ENCODE results near the gene LMBRD2.

Gene LMBRD2

GRCh38 chr5:36099748-36100147 lies 51.9 kb downstream of the LMBRD2 start:
- H3K36me3 ChIP-seq (replicated peaks in 1 of 2; ENCODE audit: control insufficient read depth in 2 of 2, insufficient read depth in 2 of 2, low read length in 2 of 2) = no peaks in the 10 kb centered on the region
- no peaks in the 10 kb centered on the region for H3K79me1 ChIP-seq (ENCODE audit: low read depth, low read length)
- H2BK12ac ChIP-seq (ENCODE audit: low read length) = no peak overlapping the region
- H3K18ac ChIP-seq (ENCODE audit: low read length) = no peak overlapping the region
- no peak overlapping the region for H2AK5ac ChIP-seq (ENCODE audit: low read depth, low read length)
- H2AFZ ChIP-seq (ENCODE audit: low read length) = no peak overlapping the region
- no peak overlapping the region for H3K4me3 ChIP-seq (ENCODE audit: low read length in 2 of 2)
- WGBS, 2 donors (ENCODE audit: extremely low coverage in 2 of 2, insufficient read length in 2 of 2, insufficient replicate concordance in 1 of 2) = no CpG with 5 or more reads among the region's 3 CpGs
- no peaks in the 10 kb centered on the region for H3K27me3 ChIP-seq (ENCODE audit: control insufficient read depth in 3 of 3, insufficient read depth in 3 of 3, low read depth in 1 of 3, low read length in 3 of 3)
- no peak overlapping the region for H2BK15ac ChIP-seq (ENCODE audit: low read length)
- no peak overlapping the region for H3K4ac ChIP-seq (ENCODE audit: low read length)
- no peak overlapping the region for H3K14ac ChIP-seq (ENCODE audit: low read length)
- no peak overlapping the region for H2BK5ac ChIP-seq (ENCODE audit: low read length)
- H3K4me2 ChIP-seq (ENCODE audit: insufficient read depth, low read length, poor library complexity, severe bottlenecking) = no peak overlapping the region
- H4K8ac ChIP-seq (ENCODE audit: low read depth, low read length) = no peak overlapping the region
- DNase-seq (ENCODE audit: low spot score) = no peak
- no peak overlapping the region for H3K23ac ChIP-seq (ENCODE audit: low read depth, low read length, poor library complexity)
- H3K4me1 ChIP-seq (ENCODE audit: control insufficient read depth in 2 of 2, insufficient read depth in 1 of 2, low read depth in 1 of 2, low read length in 2 of 2) = no peaks in the 10 kb centered on the region
- H4K91ac ChIP-seq (ENCODE audit: low read depth, low read length, poor library complexity) = no peak overlapping the region
- no peak overlapping the region for H3K27ac ChIP-seq (replicated peaks; ENCODE audit: low read length)
- H2BK120ac ChIP-seq (ENCODE audit: low read depth, low read length) = no peak overlapping the region
- no peaks in the 10 kb centered on the region for H3K9me3 ChIP-seq (replicated peaks in 1 of 2; ENCODE audit: control insufficient read depth in 2 of 2, insufficient read depth in 1 of 2, low read depth in 1 of 2, low read length in 2 of 2)
- no peak overlapping the region for H3K9ac ChIP-seq (ENCODE audit: low read depth, low read length, poor library complexity)

DNA sequence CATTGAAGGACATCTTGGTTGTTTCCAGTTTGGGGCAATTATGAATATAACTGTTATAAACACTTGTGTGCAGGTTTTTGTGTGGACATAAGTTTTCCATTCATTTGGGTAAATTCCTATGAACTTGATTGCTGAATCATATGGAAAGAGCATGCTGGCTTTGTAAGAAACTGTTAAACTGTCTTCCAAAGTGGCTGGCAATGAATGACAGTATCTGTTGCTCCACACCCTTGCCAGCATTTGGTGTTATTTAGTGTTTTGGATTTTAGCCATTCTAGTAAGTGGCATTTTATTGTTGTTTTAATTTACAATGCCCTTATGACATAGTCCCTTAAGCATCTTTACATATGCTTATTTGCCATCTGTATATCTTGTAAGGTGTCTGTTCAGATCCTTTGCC lies 55.2 kb downstream of the LMBRD2 start:
- Histone ChIP-seq H2BK15ac (ENCODE audit: low read length) (no peak overlapping the region), H3K18ac (ENCODE audit: low read length) (no peak overlapping the region), H2BK120ac (ENCODE audit: low read depth, low read length) (no peak overlapping the region), H3K9me3 (replicated peaks in 1 of 2; ENCODE audit: control insufficient read depth in 2 of 2, insufficient read depth in 1 of 2, low read depth in 1 of 2, low read length in 2 of 2) (no peaks in the 10 kb centered on the region), H3K23ac (ENCODE audit: low read depth, low read length, poor library complexity) (no peak overlapping the region), H3K9ac (ENCODE audit: low read depth, low read length, poor library complexity) (no peak overlapping the region), H3K79me1 (ENCODE audit: low read depth, low read length) (no peaks in the 10 kb centered on the region), H3K4me3 (ENCODE audit: low read length in 2 of 2) (no peak overlapping the region), H4K8ac (ENCODE audit: low read depth, low read length) (no peak overlapping the region), H4K91ac (ENCODE audit: low read depth, low read length, poor library complexity) (no peak overlapping the region), H3K27me3 (ENCODE audit: control insufficient read depth in 3 of 3, insufficient read depth in 3 of 3, low read depth in 1 of 3, low read length in 3 of 3) (no peaks in the 10 kb centered on the region), H3K14ac (ENCODE audit: low read length) (no peak overlapping the region), H2BK12ac (ENCODE audit: low read length) (no peak overlapping the region), H2AK5ac (ENCODE audit: low read depth, low read length) (no peak overlapping the region), H2AFZ (ENCODE audit: low read length) (no peak overlapping the region), H3K36me3 (replicated peaks in 1 of 2; ENCODE audit: control insufficient read depth in 2 of 2, insufficient read depth in 2 of 2, low read length in 2 of 2) (no peaks in the 10 kb centered on the region), H3K4me1 (ENCODE audit: control insufficient read depth in 2 of 2, insufficient read depth in 1 of 2, low read depth in 1 of 2, low read length in 2 of 2) (no peaks in the 10 kb centered on the region), H3K27ac (replicated peaks; ENCODE audit: low read length) (no peak overlapping the region), H2BK5ac (ENCODE audit: low read length) (no peak overlapping the region), H3K4ac (ENCODE audit: low read length) (no peak overlapping the region), H3K4me2 (ENCODE audit: insufficient read depth, low read length, poor library complexity, severe bottlenecking) (no peak overlapping the region)
- DNase-seq (ENCODE audit: low spot score) = no peak

- no peak overlapping the region for H3K4me2 ChIP-seq (ENCODE audit: insufficient read depth, low read length, poor library complexity, severe bottlenecking)
- peak overlapping the region; percentile 71 for H2AFZ ChIP-seq (ENCODE audit: low read length)
- no peak overlapping the region for H2BK12ac ChIP-seq (ENCODE audit: low read length)
- no peak overlapping the region for H3K18ac ChIP-seq (ENCODE audit: low read length)
- H4K8ac ChIP-seq (ENCODE audit: low read depth, low read length) = no peak overlapping the region
- H3K27ac ChIP-seq (replicated peaks; ENCODE audit: low read length) = no peak overlapping the region
- H3K9me3 ChIP-seq (replicated peaks in 1 of 2; ENCODE audit: control insufficient read depth in 2 of 2, insufficient read depth in 1 of 2, low read depth in 1 of 2, low read length in 2 of 2) = no peaks in the 10 kb centered on the region
- no peaks in the 10 kb centered on the region for H3K27me3 ChIP-seq (ENCODE audit: control insufficient read depth in 3 of 3, insufficient read depth in 3 of 3, low read depth in 1 of 3, low read length in 3 of 3)
- no peak overlapping the region for H3K23ac ChIP-seq (ENCODE audit: low read depth, low read length, poor library complexity)
- H3K4ac ChIP-seq (ENCODE audit: low read length) = no peak overlapping the region
- H4K91ac ChIP-seq (ENCODE audit: low read depth, low read length, poor library complexity) = no peak overlapping the region
- H3K4me1 ChIP-seq (ENCODE audit: control insufficient read depth in 2 of 2, insufficient read depth in 1 of 2, low read depth in 1 of 2, low read length in 2 of 2) = no peaks in the 10 kb centered on the region
- H2AK5ac ChIP-seq (ENCODE audit: low read depth, low read length) = no peak overlapping the region
- H3K9ac ChIP-seq (ENCODE audit: low read depth, low read length, poor library complexity) = no peak overlapping the region
- H3K14ac ChIP-seq (ENCODE audit: low read length) = no peak overlapping the region
- H3K36me3 ChIP-seq (replicated peaks in 1 of 2; ENCODE audit: control insufficient read depth in 2 of 2, insufficient read depth in 2 of 2, low read length in 2 of 2) = no peaks in the 10 kb centered on the region
- H2BK5ac ChIP-seq (ENCODE audit: low read length) = no peak overlapping the region
- WGBS, 2 donors (ENCODE audit: extremely low coverage in 2 of 2, insufficient read length in 2 of 2, insufficient replicate concordance in 1 of 2) = no CpG with 5 or more reads among the region's 2 CpGs
- no peak overlapping the region for H2BK120ac ChIP-seq (ENCODE audit: low read depth, low read length)
- no peak overlapping the region for H2BK15ac ChIP-seq (ENCODE audit: low read length)
- no peak for DNase-seq (ENCODE audit: low spot score)
- no peak overlapping the region for H3K4me3 ChIP-seq (ENCODE audit: low read length in 2 of 2)
- H3K79me1 ChIP-seq (ENCODE audit: low read depth, low read length) = no peaks in the 10 kb centered on the region
Measured at GRCh38 chr5:36089989-36090388, 61.7 kb downstream of the LMBRD2 start.

DNA sequence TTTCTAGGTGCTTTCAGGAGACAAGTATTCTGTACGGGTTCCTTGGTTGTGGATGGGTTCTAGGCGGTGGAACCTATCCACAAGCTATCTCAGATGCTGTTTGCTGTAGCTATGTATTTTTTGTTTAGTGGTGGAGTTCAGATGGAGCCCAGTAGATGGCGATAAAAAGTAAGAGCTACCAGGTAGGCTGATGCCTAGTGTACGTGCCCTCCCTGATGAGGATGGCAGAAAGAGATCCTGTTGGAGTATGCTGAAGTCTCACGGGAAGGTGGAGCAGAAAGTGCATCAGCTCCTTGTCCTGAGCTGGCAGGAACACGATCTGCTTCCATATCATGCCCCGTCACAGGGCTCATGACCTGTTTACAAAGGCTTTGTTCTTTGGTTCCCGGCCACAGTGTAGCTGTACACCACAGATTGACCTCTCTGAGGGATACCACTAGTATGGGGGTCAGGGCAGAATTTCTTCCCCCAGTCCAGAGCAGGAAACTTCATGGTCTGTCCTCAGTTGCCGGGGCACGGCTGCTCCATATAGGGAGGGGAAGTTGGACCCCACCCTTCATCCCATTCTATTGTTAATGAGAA lies 72.4 kb downstream of the LMBRD2 start:
- Histone ChIP-seq H2BK120ac (ENCODE audit: low read depth, low read length) (no peak overlapping the region), H2BK12ac (ENCODE audit: low read length) (no peak overlapping the region), H3K36me3 (replicated peaks in 1 of 2; ENCODE audit: control insufficient read depth in 2 of 2, insufficient read depth in 2 of 2, low read length in 2 of 2) (no peaks in the 10 kb centered on the region), H2BK15ac (ENCODE audit: low read length) (no peak overlapping the region), H3K4me1 (ENCODE audit: control insufficient read depth in 2 of 2, insufficient read depth in 1 of 2, low read depth in 1 of 2, low read length in 2 of 2) (peaks cover 0 to 4% of the 10 kb centered on the region in 2 donors), H2AFZ (ENCODE audit: low read length) (peak overlapping the region; percentile 63), H3K18ac (ENCODE audit: low read length) (peak overlapping the region; percentile 2), H2AK5ac (ENCODE audit: low read depth, low read length) (no peak overlapping the region), H3K14ac (ENCODE audit: low read length) (no peak overlapping the region), H3K79me1 (ENCODE audit: low read depth, low read length) (no peaks in the 10 kb centered on the region), H3K27me3 (ENCODE audit: control insufficient read depth in 3 of 3, insufficient read depth in 3 of 3, low read depth in 1 of 3, low read length in 3 of 3) (peaks cover 0 to 8% (median 0%) of the 10 kb centered on the region in 3 experiments), H4K91ac (ENCODE audit: low read depth, low read length, poor library complexity) (no peak overlapping the region), H4K8ac (ENCODE audit: low read depth, low read length) (no peak overlapping the region), H3K4ac (ENCODE audit: low read length) (no peak overlapping the region), H2BK5ac (ENCODE audit: low read length) (no peak overlapping the region), H3K9ac (ENCODE audit: low read depth, low read length, poor library complexity) (no peak overlapping the region), H3K27ac (replicated peaks; ENCODE audit: low read length) (no peak overlapping the region), H3K9me3 (replicated peaks in 1 of 2; ENCODE audit: control insufficient read depth in 2 of 2, insufficient read depth in 1 of 2, low read depth in 1 of 2, low read length in 2 of 2) (no peaks in the 10 kb centered on the region), H3K23ac (ENCODE audit: low read depth, low read length, poor library complexity) (no peak overlapping the region), H3K4me2 (ENCODE audit: insufficient read depth, low read length, poor library complexity, severe bottlenecking) (no peak overlapping the region), H3K4me3 (ENCODE audit: low read length in 2 of 2) (no peak overlapping the region)
- no CpG with 5 or more reads among the region's 10 CpGs for WGBS, 2 donors (ENCODE audit: extremely low coverage in 2 of 2, insufficient read length in 2 of 2, insufficient replicate concordance in 1 of 2)
- peak; percentile 33 for DNase-seq (ENCODE audit: low spot score)
